Measurements from ENCODE around the gene ALDOA. TPM values are rescaled to one million over a fixed set of nuclear protein-coding genes. Genes with fewer than 3 reads are reported as not detected.

ALDOA gene
- total RNA-seq, 4 donors from 2014 or later = 427 to 1,063 (median 887) TPM

DNA sequence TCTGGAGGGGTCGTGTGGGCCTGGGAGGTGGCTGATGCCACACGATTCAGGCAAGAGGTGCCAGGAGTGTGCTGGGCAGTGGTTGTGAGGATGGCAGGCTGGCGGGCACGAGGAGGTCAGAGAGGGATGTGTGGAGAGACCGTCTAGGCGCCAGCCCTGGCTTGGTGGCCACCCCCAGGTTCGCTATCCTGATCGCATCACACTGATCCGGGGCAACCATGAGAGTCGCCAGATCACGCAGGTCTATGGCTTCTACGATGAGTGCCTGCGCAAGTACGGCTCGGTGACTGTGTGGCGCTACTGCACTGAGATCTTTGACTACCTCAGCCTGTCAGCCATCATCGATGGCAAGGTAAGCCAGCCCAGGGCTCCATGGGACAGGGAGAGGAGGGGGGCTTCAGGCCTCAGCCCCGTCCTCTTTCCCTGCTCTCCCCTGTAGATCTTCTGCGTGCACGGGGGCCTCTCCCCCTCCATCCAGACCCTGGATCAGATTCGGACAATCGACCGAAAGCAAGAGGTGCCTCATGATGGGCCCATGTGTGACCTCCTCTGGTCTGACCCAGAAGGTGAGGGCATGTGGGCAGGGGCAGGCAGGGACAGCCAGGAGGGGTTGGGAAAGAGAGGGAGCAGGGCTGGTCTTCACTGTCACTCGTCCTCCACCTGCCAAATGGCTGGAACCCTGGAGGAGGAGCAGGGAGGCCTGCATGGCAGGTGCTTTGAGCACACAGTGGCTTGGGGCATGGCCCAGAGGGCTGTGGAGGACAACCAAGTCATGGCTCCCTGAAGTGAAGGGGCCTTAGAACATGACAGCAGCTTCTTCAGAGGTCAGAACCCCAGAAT is 17.9 kb downstream of the ALDOA start:
- TF ChIP-seq, protein P1, sequence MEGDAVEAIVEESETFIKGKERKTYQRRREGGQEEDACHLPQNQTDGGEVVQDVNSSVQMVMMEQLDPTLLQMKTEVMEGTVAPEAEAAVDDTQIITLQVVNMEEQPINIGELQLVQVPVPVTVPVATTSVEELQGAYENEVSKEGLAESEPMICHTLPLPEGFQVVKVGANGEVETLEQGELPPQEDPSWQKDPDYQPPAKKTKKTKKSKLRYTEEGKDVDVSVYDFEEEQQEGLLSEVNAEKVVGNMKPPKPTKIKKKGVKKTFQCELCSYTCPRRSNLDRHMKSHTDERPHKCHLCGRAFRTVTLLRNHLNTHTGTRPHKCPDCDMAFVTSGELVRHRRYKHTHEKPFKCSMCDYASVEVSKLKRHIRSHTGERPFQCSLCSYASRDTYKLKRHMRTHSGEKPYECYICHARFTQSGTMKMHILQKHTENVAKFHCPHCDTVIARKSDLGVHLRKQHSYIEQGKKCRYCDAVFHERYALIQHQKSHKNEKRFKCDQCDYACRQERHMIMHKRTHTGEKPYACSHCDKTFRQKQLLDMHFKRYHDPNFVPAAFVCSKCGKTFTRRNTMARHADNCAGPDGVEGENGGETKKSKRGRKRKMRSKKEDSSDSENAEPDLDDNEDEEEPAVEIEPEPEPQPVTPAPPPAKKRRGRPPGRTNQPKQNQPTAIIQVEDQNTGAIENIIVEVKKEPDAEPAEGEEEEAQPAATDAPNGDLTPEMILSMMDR (IDR thresholded peaks at IDR 0.05) = no peak
- no peak for TF ChIP-seq POLR2A (IDR thresholded peaks at IDR 0.05)
- H3K36me3 ChIP-seq = peaks cover 0 to 69% (median 0%) of the 10 kb centered on the region in 3 donors
- peaks cover 0 to 1% (median 0%) of the 10 kb centered on the region in 4 donors for H3K4me1 ChIP-seq
- H3K9me3 ChIP-seq = no peaks in the 10 kb centered on the region
- H3K27me3 ChIP-seq = no peaks in the 10 kb centered on the region
- H3K4me3 ChIP-seq = no peak overlapping the region
- no peak for DNase-seq
- H3K27ac ChIP-seq = no peak overlapping the region

DNA sequence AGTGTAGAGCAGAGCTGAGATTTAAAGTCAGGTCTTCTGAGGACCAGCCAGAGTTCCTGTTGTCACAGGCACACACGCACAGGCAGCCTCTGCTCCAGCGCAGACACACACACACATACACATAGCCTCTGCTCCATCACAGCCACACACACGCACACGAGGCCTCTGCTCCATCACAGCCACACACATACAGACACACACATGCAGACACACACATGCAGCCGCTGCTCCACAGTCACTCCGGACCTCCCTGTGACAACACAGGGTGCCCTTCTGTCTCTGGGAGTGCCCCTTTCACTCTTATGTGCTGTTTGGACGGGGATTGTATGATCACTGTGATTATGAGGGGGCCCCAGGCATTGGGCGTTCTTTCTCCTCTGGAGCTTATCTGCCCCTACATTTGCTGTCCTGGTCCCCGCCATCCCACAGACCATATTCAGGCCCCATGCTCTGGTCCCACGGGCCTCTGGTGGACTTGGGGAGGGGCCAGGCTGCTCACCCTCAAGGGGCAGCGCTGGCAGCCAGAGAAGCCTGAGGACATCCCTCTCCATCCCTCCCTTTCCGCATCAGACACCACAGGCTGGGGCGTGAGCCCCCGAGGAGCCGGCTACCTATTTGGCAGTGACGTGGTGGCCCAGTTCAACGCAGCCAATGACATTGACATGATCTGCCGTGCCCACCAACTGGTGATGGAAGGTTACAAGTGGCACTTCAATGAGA is 18.7 kb downstream of the ALDOA start:
- no peak overlapping the region for H3K4me3 ChIP-seq
- no peaks in the 10 kb centered on the region for H3K4me1 ChIP-seq
- H3K36me3 ChIP-seq = peaks cover 0 to 61% (median 0%) of the 10 kb centered on the region in 3 donors
- H3K9me3 ChIP-seq = no peaks in the 10 kb centered on the region
- H3K27me3 ChIP-seq = no peaks in the 10 kb centered on the region
- TF ChIP-seq POLR2A (IDR thresholded peaks at IDR 0.05) = no peak
- TF ChIP-seq, protein P1 (IDR thresholded peaks at IDR 0.05) = no peak
- no peak for DNase-seq
- no peak overlapping the region for H3K27ac ChIP-seq

- no peaks in the 10 kb centered on the region for H3K9me3 ChIP-seq
- H3K4me1 ChIP-seq = no peaks in the 10 kb centered on the region
- no peaks in the 10 kb centered on the region for H3K27me3 ChIP-seq
- H3K27ac ChIP-seq = no peak overlapping the region
- H3K36me3 ChIP-seq = peaks cover 0 to 55% (median 0%) of the 10 kb centered on the region in 3 donors
- no peak overlapping the region for H3K4me3 ChIP-seq
- TF ChIP-seq, protein P1 (IDR thresholded peaks at IDR 0.05) = no peak
- no peak for TF ChIP-seq POLR2A (IDR thresholded peaks at IDR 0.05)
- no peak for DNase-seq
These were observed 19.2 kb downstream of the ALDOA start for GRCh38 chr16:30084816-30085159.

- no peak overlapping the region for H3K27ac ChIP-seq
- H3K9me3 ChIP-seq = no peaks in the 10 kb centered on the region
- DNase-seq = no peak
- H3K4me1 ChIP-seq = no peaks in the 10 kb centered on the region
- H3K27me3 ChIP-seq = no peaks in the 10 kb centered on the region
- H3K4me3 ChIP-seq = no peak overlapping the region
- peaks cover 0 to 52% (median 0%) of the 10 kb centered on the region in 3 donors for H3K36me3 ChIP-seq
- TF ChIP-seq POLR2A (IDR thresholded peaks at IDR 0.05) = no peak
- TF ChIP-seq, protein P1 (IDR thresholded peaks at IDR 0.05) = no peak
These were observed 19.7 kb downstream of the ALDOA start for GRCh38 chr16:30085247-30085646.

GRCh38 chr16:30085820-30086219 is 20.3 kb downstream of the ALDOA start:
- Histone ChIP-seq H3K9me3 (no peaks in the 10 kb centered on the region), H3K4me3 (no peak overlapping the region), H3K27ac (no peak overlapping the region), H3K36me3 (peaks cover 0 to 51% (median 0%) of the 10 kb centered on the region in 3 donors), H3K27me3 (no peaks in the 10 kb centered on the region), H3K4me1 (peaks cover 0 to 4% (median 0%) of the 10 kb centered on the region in 4 donors)
- TF ChIP-seq, protein P1 (IDR thresholded peaks at IDR 0.05) = no peak
- TF ChIP-seq POLR2A (IDR thresholded peaks at IDR 0.05) = no peak
- DNase-seq = no peak

Measured in Peyer's patch (tissue), 4 donors.